Measurements from ENCODE around the gene MORN4. TPM values are rescaled to one million over a fixed set of nuclear protein-coding genes. Genes with fewer than 3 reads are reported as not detected.

Gene MORN4
- total RNA-seq, 4 donors from 2014 or later: 0.35 to 1.4 (median 0.54) TPM; not detected in 1

- H3K4me3 ChIP-seq: no peak within 1 kb of the TSS
- H3K27ac ChIP-seq: no peak within 1 kb of the TSS
- TF ChIP-seq POLR2A (IDR thresholded peaks at IDR 0.05) (no peak), CTCF (IDR thresholded peaks at IDR 0.05) (no peak)
- no peaks in the 10 kb centered on the region for H3K27me3 ChIP-seq
- no peak for DNase-seq
- no peaks in the 10 kb centered on the region for H3K4me1 ChIP-seq
- no peaks in the 10 kb centered on the region for H3K9me3 ChIP-seq
- no peaks in the 10 kb centered on the region for H3K36me3 ChIP-seq
Measured at GRCh38 chr10:97589479-97589878, 43.8 kb downstream of the MORN4 start, which contains the start of gene C10orf62. TSS of gene C10orf62 (plus strand) at chr10:97589721. CDS start at chr10:97589898, 177 bp downstream.

GRCh38 chr10:97587183-97587582 is 46.1 kb downstream of the MORN4 start:
- H3K27ac ChIP-seq: no peak overlapping the region
- H3K36me3 ChIP-seq: no peaks in the 10 kb centered on the region
- H3K27me3 ChIP-seq: no peaks in the 10 kb centered on the region
- no peaks in the 10 kb centered on the region for H3K4me1 ChIP-seq
- TF ChIP-seq POLR2A (IDR thresholded peaks at IDR 0.05): no peak
- no peak for TF ChIP-seq CTCF (IDR thresholded peaks at IDR 0.05)
- no peaks in the 10 kb centered on the region for H3K9me3 ChIP-seq
- no peak overlapping the region for H3K4me3 ChIP-seq
- no peak for DNase-seq

GRCh38 chr10:97585439-97585811 is 47.9 kb downstream of the MORN4 start:
- no peak for DNase-seq
- no peaks in the 10 kb centered on the region for H3K4me1 ChIP-seq
- H3K36me3 ChIP-seq: no peaks in the 10 kb centered on the region
- H3K27me3 ChIP-seq: no peaks in the 10 kb centered on the region
- no peak overlapping the region for H3K27ac ChIP-seq
- H3K4me3 ChIP-seq: no peak overlapping the region
- H3K9me3 ChIP-seq: no peaks in the 10 kb centered on the region
- TF ChIP-seq CTCF (IDR thresholded peaks at IDR 0.05): no peak
- TF ChIP-seq POLR2A (IDR thresholded peaks at IDR 0.05): no peak

- TF ChIP-seq CTCF (IDR thresholded peaks at IDR 0.05) (no peak), POLR2A (IDR thresholded peaks at IDR 0.05) (no peak)
- Histone ChIP-seq H3K4me1 (no peaks in the 10 kb centered on the region), H3K36me3 (no peaks in the 10 kb centered on the region), H3K27me3 (no peaks in the 10 kb centered on the region), H3K27ac (no peak overlapping the region), H3K9me3 (no peaks in the 10 kb centered on the region), H3K4me3 (no peak overlapping the region)
- DNase-seq: no peak
Measured at GRCh38 chr10:97584798-97585438, 48.4 kb downstream of the MORN4 start.

GRCh38 chr10:97584060-97584797 is 49.1 kb downstream of the MORN4 start, which contains the start of gene HOGA1:
TSS of gene HOGA1 (plus strand) at chr10:97584389. CDS start at chr10:97584704, 315 bp downstream.
- peak in 1 of 3 donors; percentile 25 for DNase-seq
- no peaks in the 10 kb centered on the region for H3K9me3 ChIP-seq
- H3K4me1 ChIP-seq: no peaks in the 10 kb centered on the region
- H3K4me3 ChIP-seq: no peak within 1 kb of the TSS
- no peaks in the 10 kb centered on the region for H3K27me3 ChIP-seq
- TF ChIP-seq CTCF (IDR thresholded peaks at IDR 0.05): no peak
- no peak for TF ChIP-seq POLR2A (IDR thresholded peaks at IDR 0.05)
- no peaks in the 10 kb centered on the region for H3K36me3 ChIP-seq
- no peak within 1 kb of the TSS for H3K27ac ChIP-seq

Measured in Peyer's patch (tissue), 4 donors.